Measurements from ENCODE around the gene TTLL9.

GRCh38 chr20:31975874-31976273 is 105.4 kb downstream of the TTLL9 start:
- TF ChIP-seq CTCF (IDR thresholded peaks at IDR 0.05) (no peak), POLR2A (IDR thresholded peaks at IDR 0.05) (no peak)
